GM12872 (cell line): ENCODE results near the gene SNTB2.

ENCODE experiments used
- TF ChIP-seq, protein P1 (sequence below): IDR thresholded peaks from 3 replicates; pipeline ENCODE4 v1.5.1; 2011; ENCODE audit warnings: low read depth, mild to moderate bottlenecking, low read length, moderate library complexity; ENCODE audit not compliant: insufficient read depth

The SNTB2 gene

DNA sequence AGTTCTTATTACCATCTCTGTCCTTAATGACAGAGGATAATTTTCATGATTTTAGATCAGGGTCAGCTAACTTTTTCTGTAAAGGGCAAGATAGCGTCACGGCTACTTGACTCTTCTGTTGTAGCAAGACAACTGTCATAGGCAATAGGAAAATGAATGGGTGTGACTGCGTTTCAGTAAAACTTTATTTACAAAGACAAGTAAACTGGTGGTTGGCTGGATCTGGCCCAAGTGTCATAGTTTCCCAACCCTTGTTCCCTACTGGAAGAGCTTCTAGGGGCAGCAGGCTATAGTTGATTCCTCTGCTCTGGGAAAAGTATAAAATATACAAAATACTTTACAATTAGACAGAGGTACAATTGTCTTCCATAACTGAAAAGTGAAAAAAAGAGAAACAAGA, 73.5 kb downstream of the SNTB2 start:
- TF ChIP-seq, protein P1, sequence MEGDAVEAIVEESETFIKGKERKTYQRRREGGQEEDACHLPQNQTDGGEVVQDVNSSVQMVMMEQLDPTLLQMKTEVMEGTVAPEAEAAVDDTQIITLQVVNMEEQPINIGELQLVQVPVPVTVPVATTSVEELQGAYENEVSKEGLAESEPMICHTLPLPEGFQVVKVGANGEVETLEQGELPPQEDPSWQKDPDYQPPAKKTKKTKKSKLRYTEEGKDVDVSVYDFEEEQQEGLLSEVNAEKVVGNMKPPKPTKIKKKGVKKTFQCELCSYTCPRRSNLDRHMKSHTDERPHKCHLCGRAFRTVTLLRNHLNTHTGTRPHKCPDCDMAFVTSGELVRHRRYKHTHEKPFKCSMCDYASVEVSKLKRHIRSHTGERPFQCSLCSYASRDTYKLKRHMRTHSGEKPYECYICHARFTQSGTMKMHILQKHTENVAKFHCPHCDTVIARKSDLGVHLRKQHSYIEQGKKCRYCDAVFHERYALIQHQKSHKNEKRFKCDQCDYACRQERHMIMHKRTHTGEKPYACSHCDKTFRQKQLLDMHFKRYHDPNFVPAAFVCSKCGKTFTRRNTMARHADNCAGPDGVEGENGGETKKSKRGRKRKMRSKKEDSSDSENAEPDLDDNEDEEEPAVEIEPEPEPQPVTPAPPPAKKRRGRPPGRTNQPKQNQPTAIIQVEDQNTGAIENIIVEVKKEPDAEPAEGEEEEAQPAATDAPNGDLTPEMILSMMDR, result no peak

DNA sequence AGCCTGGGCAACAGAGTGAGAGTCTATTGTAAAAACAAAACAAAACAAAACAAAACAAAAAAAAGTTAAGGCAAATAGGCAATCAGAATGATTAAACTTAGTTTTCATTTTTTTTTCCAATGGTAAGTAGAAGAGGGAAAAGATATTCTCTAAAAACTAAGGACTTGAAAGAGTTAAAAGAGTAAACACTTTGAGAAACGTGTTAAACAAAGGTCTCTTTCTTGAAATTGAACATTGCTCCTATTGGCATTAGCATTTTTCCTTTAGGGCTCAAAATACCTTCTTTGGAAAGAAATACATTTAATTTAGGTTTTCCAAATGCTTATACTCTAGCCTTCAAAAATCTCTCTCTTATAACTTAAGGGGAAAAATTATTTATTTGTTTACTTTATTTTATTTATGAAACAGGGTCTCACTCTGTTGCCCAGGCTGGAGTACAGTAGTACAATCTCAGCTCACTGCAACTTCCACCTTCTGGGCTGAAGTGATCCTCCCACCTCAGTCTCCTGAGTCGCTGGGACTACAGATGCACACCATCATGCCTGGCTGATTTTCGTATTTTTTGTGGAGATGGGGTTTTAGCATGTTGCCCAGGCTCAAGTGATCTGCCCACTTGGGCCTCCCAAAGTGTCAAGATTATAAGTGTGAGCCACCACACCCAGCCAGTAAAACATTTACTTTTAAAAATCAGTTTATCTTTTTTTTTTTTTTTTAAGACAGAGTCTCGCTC, 79.5 kb downstream of the SNTB2 start:
- TF ChIP-seq, protein P1, result no peak

GRCh38 chr16:69267633-69268032, 80.7 kb downstream of the SNTB2 start:
- TF ChIP-seq, protein P1, result no peak

DNA sequence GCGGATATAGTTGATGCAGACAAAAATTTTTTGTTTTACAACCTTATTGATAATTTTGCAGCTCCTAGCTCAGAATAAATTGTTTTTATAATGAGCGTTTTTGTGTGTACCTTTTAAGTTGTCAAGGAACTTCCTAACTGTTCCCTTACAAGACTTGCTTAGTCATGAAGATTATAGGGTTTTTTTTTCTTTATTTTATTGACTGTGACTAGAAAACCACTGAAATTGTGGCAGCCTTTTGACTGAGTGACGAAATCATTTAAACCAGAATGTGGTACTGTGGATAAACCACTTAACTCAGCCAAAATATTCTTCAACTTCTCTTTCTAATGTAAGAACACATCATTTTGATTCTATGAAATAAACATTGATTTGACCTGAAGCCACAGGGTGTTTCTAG, 83.4 kb downstream of the SNTB2 start:
- TF ChIP-seq, protein P1, result no peak

DNA sequence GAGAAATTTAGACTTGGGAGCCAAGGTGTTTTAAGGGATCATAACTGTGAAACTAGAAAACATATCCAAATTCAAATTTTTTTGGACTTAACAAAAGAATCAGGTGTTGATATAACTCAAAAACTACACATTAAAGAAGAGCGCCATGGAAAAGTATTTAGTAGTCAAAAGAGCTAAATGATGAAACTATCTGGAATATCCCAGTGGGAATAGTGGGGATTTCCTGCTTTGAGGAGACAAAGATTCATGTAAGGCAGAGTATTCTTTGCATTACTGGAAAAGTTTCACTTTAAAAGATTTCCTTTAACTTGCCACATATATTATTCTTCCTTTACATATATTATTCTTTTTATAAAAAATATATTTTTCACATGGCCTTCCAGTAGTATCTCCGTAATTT, 83.9 kb downstream of the SNTB2 start:
- TF ChIP-seq, protein P1, result no peak

DNA sequence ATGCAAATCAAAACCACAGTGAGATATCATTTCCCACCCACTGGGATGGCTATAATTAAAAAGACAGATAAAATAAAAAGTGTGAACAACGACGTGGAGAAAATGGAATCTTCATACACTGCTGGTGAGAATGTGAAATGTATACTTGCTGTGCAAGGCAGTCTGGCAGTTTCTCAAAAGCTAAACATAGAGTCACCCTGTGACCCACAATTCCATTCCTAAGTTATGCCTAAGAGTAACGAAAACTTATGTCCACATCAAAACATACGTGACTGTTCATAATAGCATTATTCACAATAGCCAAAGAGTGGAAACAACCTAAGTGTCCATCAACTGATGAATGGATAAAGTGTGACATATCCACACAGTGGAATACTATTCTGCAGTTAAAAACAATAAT, 86.0 kb downstream of the SNTB2 start:
- TF ChIP-seq, protein P1, result no peak

DNA sequence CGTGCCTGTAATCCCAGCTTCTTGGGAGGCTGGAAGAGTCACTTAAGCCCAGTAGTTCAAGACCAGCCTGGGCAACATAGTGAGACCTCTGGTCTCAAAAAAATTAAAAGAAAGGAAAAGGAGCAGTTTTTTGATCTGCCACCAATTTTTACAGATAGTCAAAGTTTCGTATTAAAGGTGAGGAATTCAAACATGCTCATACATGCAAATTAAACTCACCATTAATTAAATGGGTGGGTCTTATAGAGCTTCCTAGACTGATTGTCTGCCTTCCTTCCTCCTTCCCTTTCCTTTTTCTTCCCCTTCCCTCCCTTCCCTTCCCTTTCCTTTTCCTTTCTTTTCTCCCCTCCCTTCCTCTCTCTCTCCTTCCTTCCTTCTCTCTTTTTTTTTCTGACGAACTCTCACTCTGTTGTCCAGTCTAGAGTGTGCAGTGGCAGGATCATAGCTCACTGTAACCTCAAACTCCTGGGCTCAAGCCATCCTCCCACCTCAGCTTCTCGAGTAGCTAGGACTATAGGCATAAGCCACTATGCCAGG, 87.8 kb downstream of the SNTB2 start:
- TF ChIP-seq, protein P1, result no peak
